ENCODE data around the gene PRDM12. TPM values are rescaled to one million over a fixed set of nuclear protein-coding genes. Genes with fewer than 3 reads are reported as not detected.

PRDM12 gene
- total and polyA plus RNA-seq, 2 of the 8 experiments (the other 6 are each of a cell fraction or from before 2014, with no cell fraction given) = 0.14 to 0.22 TPM

DNA sequence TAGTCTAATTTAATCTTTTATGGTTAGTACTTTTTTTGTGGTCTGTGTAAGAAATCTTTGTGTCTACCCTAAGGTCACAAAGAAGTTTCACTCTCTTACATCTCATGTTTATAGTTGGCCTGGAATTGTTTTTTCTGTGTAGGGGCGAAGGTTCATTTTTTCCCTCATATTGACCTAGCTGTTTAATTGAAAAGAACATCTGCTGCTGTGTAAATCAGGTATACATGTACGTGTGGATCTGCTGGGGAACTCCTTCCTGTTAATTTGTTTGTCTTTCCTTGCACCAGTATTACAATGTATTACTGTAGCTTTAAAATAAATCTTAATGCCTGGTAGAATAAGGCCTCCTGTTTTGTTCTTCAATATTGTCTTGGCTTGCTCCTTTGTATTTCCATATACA is 67.0 kb downstream of the PRDM12 start:
- Histone ChIP-seq H4K5ac (ENCODE audit: insufficient read length, low read depth, low read length) (no peak overlapping the region), H3K79me2 (ENCODE audit: control insufficient read depth in 1 of 2, insufficient read depth in 2 of 2, low read length in 2 of 2) (peaks cover 0 to 43% of the 10 kb centered on the region in 2 experiments; a peak in 2 of 4 replicates), H2BK12ac (ENCODE audit: low read depth, low read length) (no peak overlapping the region), H3K18ac (ENCODE audit: extremely low read depth, low read length) (no peak overlapping the region), H3K23me2 (ENCODE audit: low read depth, low read length) (no peaks in the 10 kb centered on the region), H2AK5ac (ENCODE audit: low read depth, low read length) (no peak overlapping the region), H3K36me3 (ENCODE audit: control insufficient read depth in 2 of 4, insufficient read depth in 4 of 4, low read length in 3 of 4) (no peaks in the 10 kb centered on the region), H3K27me3 (replicated peaks in 1 of 4; ENCODE audit: control insufficient read depth in 3 of 4, extremely low read depth in 1 of 4, insufficient read depth in 3 of 4, low read length in 3 of 4) (peaks cover 0 to 1% (median 0%) of the 10 kb centered on the region in 4 experiments; a peak in 1 of 7 replicates), H3K14ac (ENCODE audit: insufficient read length) (no peak overlapping the region), H3K4ac (replicated peaks; ENCODE audit: insufficient read length, low read depth, low read length) (no peak overlapping the region), H2BK15ac (ENCODE audit: low read length) (no peak overlapping the region), H3K9ac (replicated peaks in 1 of 4; ENCODE audit: extremely low read depth in 1 of 4, low read depth in 3 of 4, low read length in 3 of 4) (no peak overlapping the region), H2BK120ac (replicated peaks; ENCODE audit: low read depth, low read length) (no peak overlapping the region), H3K27ac (ENCODE audit: low read depth, low read length) (no peak overlapping the region), H2BK20ac (ENCODE audit: low read length) (no peak overlapping the region), H3K4me3 (ENCODE audit: extremely low read depth in 1 of 4, insufficient read depth in 2 of 4, low read depth in 3 of 4, low read length in 4 of 4) (no peak overlapping the region), H3K9me3 (ENCODE audit: insufficient read depth in 2 of 2, low read depth in 1 of 2, low read length in 1 of 2) (no peaks in the 10 kb centered on the region), H4K91ac (replicated peaks; ENCODE audit: insufficient read length, low read length) (no peak overlapping the region), H3K4me1 (replicated peaks in 1 of 4; ENCODE audit: control insufficient read depth in 3 of 4, insufficient read depth in 4 of 4, low read length in 3 of 4) (no peaks in the 10 kb centered on the region; a peak in 1 of 7 replicates), H3K4me2 (ENCODE audit: insufficient read depth in 1 of 2, low read depth in 2 of 2, low read length in 2 of 2) (no peak overlapping the region), H3K56ac (replicated peaks; ENCODE audit: insufficient read length, low read depth, low read length) (no peak overlapping the region), H4K8ac (ENCODE audit: extremely low read depth, insufficient read depth, low read length) (no peak overlapping the region), H3K23ac (ENCODE audit: insufficient read length) (no peak overlapping the region), H3K79me1 (ENCODE audit: low read depth, low read length) (0 out of 2 replicates have a peak, but pooled peaks cover 2% of the 10 kb centered on the region), H4K20me1 (replicated peaks in 1 of 2; ENCODE audit: control insufficient read depth in 1 of 2, insufficient read depth in 2 of 2, low read length in 2 of 2) (peaks cover 0 to 2% of the 10 kb centered on the region in 2 experiments), H2BK5ac (ENCODE audit: low read depth, low read length) (no peak overlapping the region), H2AFZ (ENCODE audit: low read length) (no peak overlapping the region)
- FAIRE-seq (no peak), DNase-seq (ENCODE audit: low read depth in 1 of 2, low spot score in 2 of 2) (no peak)
- POLR2A ChIA-PET (ENCODE audit: partially characterized antibody) = interaction anchor here (0.7 to 1.8 kb wide), 2 partner anchors 17 to 26 kb away, joined by 3 to 4 read pairs; no protein-coding TSS in a partner anchor
- CTCF ChIA-PET (ENCODE audit: partially characterized antibody) = interaction anchor here (0.6 to 3.6 kb wide), 20 partner anchors 8 to 1517 kb away, joined by 3 to 25 read pairs (median 4); no protein-coding TSS in a partner anchor
- 89% methylated on average over 2 of the region's 2 CpGs; no CpG with 5 or more reads in 1 of the 2 experiments for WGBS, 2 experiments (ENCODE audit: extremely low coverage in 1 of 2, insufficient coverage in 1 of 2, insufficient read length in 1 of 2, insufficient replicate concordance in 2 of 2, low coverage in 1 of 2, low lambda C conversion rate in 2 of 2, missing lambda C conversion rate in 1 of 2)
- TF ChIP-seq, protein P1, sequence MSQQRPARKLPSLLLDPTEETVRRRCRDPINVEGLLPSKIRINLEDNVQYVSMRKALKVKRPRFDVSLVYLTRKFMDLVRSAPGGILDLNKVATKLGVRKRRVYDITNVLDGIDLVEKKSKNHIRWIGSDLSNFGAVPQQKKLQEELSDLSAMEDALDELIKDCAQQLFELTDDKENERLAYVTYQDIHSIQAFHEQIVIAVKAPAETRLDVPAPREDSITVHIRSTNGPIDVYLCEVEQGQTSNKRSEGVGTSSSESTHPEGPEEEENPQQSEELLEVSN (IDR thresholded peaks at IDR 0.05) = no peak
- TF ChIP-seq CREB1 (IDR thresholded peaks at IDR 0.05) (no peak), CTBP2 (IDR thresholded peaks at IDR 0.05; ENCODE audit: borderline replicate concordance, insufficient read depth, insufficient read length, low read length) (no peak), POLR2A (IDR thresholded peaks at IDR 0.05; ENCODE audit: control extremely low read depth in 1 of 2, low read depth in 2 of 2, low read length in 2 of 2) (no peak), TCF12 (IDR thresholded peaks at IDR 0.05; ENCODE audit: low read depth, low read length) (no peak), SIN3A (conservative IDR thresholded peaks at IDR 0.05 in 1 of 2, IDR thresholded peaks at IDR 0.05 in 1 of 2; ENCODE audit: low read depth in 1 of 2, low read length in 2 of 2) (no peak), RBBP5 (IDR thresholded peaks at IDR 0.05; ENCODE audit: borderline replicate concordance, low read depth, low read length) (no peak), BACH1 (IDR thresholded peaks at IDR 0.05; ENCODE audit: low read length) (no peak), BRCA1 (IDR thresholded peaks at IDR 0.05; ENCODE audit: low read depth, low read length) (no peak), SIX5 (IDR thresholded peaks at IDR 0.05; ENCODE audit: low read depth, low read length) (no peak)
- TF ChIP-seq, protein P2, sequence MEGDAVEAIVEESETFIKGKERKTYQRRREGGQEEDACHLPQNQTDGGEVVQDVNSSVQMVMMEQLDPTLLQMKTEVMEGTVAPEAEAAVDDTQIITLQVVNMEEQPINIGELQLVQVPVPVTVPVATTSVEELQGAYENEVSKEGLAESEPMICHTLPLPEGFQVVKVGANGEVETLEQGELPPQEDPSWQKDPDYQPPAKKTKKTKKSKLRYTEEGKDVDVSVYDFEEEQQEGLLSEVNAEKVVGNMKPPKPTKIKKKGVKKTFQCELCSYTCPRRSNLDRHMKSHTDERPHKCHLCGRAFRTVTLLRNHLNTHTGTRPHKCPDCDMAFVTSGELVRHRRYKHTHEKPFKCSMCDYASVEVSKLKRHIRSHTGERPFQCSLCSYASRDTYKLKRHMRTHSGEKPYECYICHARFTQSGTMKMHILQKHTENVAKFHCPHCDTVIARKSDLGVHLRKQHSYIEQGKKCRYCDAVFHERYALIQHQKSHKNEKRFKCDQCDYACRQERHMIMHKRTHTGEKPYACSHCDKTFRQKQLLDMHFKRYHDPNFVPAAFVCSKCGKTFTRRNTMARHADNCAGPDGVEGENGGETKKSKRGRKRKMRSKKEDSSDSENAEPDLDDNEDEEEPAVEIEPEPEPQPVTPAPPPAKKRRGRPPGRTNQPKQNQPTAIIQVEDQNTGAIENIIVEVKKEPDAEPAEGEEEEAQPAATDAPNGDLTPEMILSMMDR (IDR thresholded peaks at IDR 0.05; ENCODE audit: control extremely low read depth in 1 of 3, insufficient read depth in 1 of 3, low read depth in 1 of 3, low read length in 3 of 3) = no peak
